Measurements from ENCODE around the gene MYBPC1. TPM values are rescaled to one million over a fixed set of nuclear protein-coding genes. Genes with fewer than 3 reads are reported as not detected.

Gene MYBPC1
- total RNA-seq, 1 experiment from 2014 or later = 0.49 TPM

GRCh38 chr12:101727098-101727497 is 132.3 kb downstream of the MYBPC1 start:
- no peak for DNase-seq (ENCODE audit: low spot score)
- Histone ChIP-seq H3K36me3 (ENCODE audit: insufficient read depth, low read length, poor library complexity, severe bottlenecking) (no peaks in the 10 kb centered on the region), H3K4me3 (ENCODE audit: low read depth, low read length, poor library complexity, severe bottlenecking) (no peak overlapping the region), H3K9me3 (ENCODE audit: low read depth, low read length, poor library complexity, severe bottlenecking) (no peaks in the 10 kb centered on the region), H3K27ac (ENCODE audit: low read depth, low read length, poor library complexity, severe bottlenecking) (no peak overlapping the region), H3K27me3 (replicated peaks; ENCODE audit: insufficient read depth, low read depth, low read length, poor library complexity) (no peaks in the 10 kb centered on the region), H3K4me1 (ENCODE audit: insufficient read depth, low read length, poor library complexity, severe bottlenecking) (no peaks in the 10 kb centered on the region)
- TF ChIP-seq EZH2 (IDR thresholded peaks at IDR 0.05; ENCODE audit: borderline replicate concordance, low read depth, low read length, poor library complexity, severe bottlenecking) (no peak), CTCF (conservative IDR thresholded peaks at IDR 0.05; ENCODE audit: low read depth, low read length) (no peak)
- ChIA-PET POLR2A (ENCODE audit: low non-redundant PET) (no interaction called here), CTCF (no interaction called here)
- no TSS peak for BruUV-seq (replicated peaks)
- intact Hi-C loops (cut with micrococcal nuclease; ENCODE audit: unreplicated experiment) = no loop called here

GRCh38 chr12:101729842-101730241 is 135.1 kb downstream of the MYBPC1 start:
- intact Hi-C loops (cut with micrococcal nuclease; ENCODE audit: unreplicated experiment) = no loop called here
- BruUV-seq (replicated peaks) = no TSS peak
- no peak for DNase-seq (ENCODE audit: low spot score)
- ChIA-PET POLR2A (ENCODE audit: low non-redundant PET) (no interaction called here), CTCF (no interaction called here)
- no peaks in the 10 kb centered on the region for H3K4me1 ChIP-seq (ENCODE audit: insufficient read depth, low read length, poor library complexity, severe bottlenecking)
- no peak overlapping the region for H3K27ac ChIP-seq (ENCODE audit: low read depth, low read length, poor library complexity, severe bottlenecking)
- H3K36me3 ChIP-seq (ENCODE audit: insufficient read depth, low read length, poor library complexity, severe bottlenecking) = no peaks in the 10 kb centered on the region
- TF ChIP-seq CTCF (conservative IDR thresholded peaks at IDR 0.05; ENCODE audit: low read depth, low read length) = no peak
- TF ChIP-seq EZH2 (IDR thresholded peaks at IDR 0.05; ENCODE audit: borderline replicate concordance, low read depth, low read length, poor library complexity, severe bottlenecking) = no peak
- H3K4me3 ChIP-seq (ENCODE audit: low read depth, low read length, poor library complexity, severe bottlenecking) = no peak overlapping the region
- H3K9me3 ChIP-seq (ENCODE audit: low read depth, low read length, poor library complexity, severe bottlenecking) = no peaks in the 10 kb centered on the region
- no peaks in the 10 kb centered on the region for H3K27me3 ChIP-seq (replicated peaks; ENCODE audit: insufficient read depth, low read depth, low read length, poor library complexity)

- BruUV-seq (replicated peaks) = no TSS peak
- H3K4me3 ChIP-seq (ENCODE audit: low read depth, low read length, poor library complexity, severe bottlenecking) = no peak overlapping the region
- ChIA-PET CTCF (no interaction called here), POLR2A (ENCODE audit: low non-redundant PET) (no interaction called here)
- intact Hi-C loops (cut with micrococcal nuclease; ENCODE audit: unreplicated experiment) = no loop called here
- H3K4me1 ChIP-seq (ENCODE audit: insufficient read depth, low read length, poor library complexity, severe bottlenecking) = no peaks in the 10 kb centered on the region
- no peak for DNase-seq (ENCODE audit: low spot score)
- TF ChIP-seq EZH2 (IDR thresholded peaks at IDR 0.05; ENCODE audit: borderline replicate concordance, low read depth, low read length, poor library complexity, severe bottlenecking) (no peak), CTCF (conservative IDR thresholded peaks at IDR 0.05; ENCODE audit: low read depth, low read length) (no peak)
- H3K27ac ChIP-seq (ENCODE audit: low read depth, low read length, poor library complexity, severe bottlenecking) = no peak overlapping the region
- H3K36me3 ChIP-seq (ENCODE audit: insufficient read depth, low read length, poor library complexity, severe bottlenecking) = no peaks in the 10 kb centered on the region
- no peaks in the 10 kb centered on the region for H3K27me3 ChIP-seq (replicated peaks; ENCODE audit: insufficient read depth, low read depth, low read length, poor library complexity)
- no peaks in the 10 kb centered on the region for H3K9me3 ChIP-seq (ENCODE audit: low read depth, low read length, poor library complexity, severe bottlenecking)
Observed at GRCh38 chr12:101732318-101732717, 137.5 kb downstream of the MYBPC1 start.
